Right lobe of liver (tissue), 6 donors: ENCODE data around the gene TEN1. TPM values are rescaled to one million over a fixed set of nuclear protein-coding genes. Genes with fewer than 3 reads are reported as not detected.
"Not testable (repeated sequence)": the region's sequence is repeated elsewhere in the genome, so short reads cannot be mapped to it uniquely, and the experiment has no call there.

ENCODE experiments used
- ATAC-seq, 4 donors: fragments of 200-7000 bp; cut with Tn5 transposase; one replicate each; pipeline ENCODE4 v1.9.1; 2020; ENCODE audit warnings: mild to moderate bottlenecking in 4 of 4, moderate library complexity in 4 of 4
- DNase-seq, 3 donors: peaks; one replicate each; pipeline ENCODE4 v3.0.0-alpha.2; 2020
- H3K27ac ChIP-seq, 3 donors: fragments of 200-600 bp; one replicate each; pipeline ENCODE4 v1.8.0; 2022
- H3K27me3 ChIP-seq, 2 donors: fragments of 200-600 bp; one replicate each; pipeline ENCODE4 v1.8.0; 2022
- H3K36me3 ChIP-seq, 4 donors: fragments of 200-600 bp; sonication (generic) in 1 of 4; one replicate each; pipeline versions ENCODE4 v1.5.1 to v1.8.0; 2017 to 2022; ENCODE audit warnings: control low read depth in 1 of 4
- H3K4me1 ChIP-seq, 4 donors: fragments of 200-600 bp; sonication (generic) in 1 of 4; one replicate each; pipeline versions ENCODE4 v1.5.1 to v1.8.0; 2017 to 2022; ENCODE audit warnings: control low read depth in 1 of 4
- H3K4me3 ChIP-seq, 3 donors: fragments of 200-600 bp; one replicate each; pipeline ENCODE4 v1.8.0; 2022
- H3K9me3 ChIP-seq, 4 donors: fragments of 200-600 bp; sonication (generic) in 1 of 4; one replicate each; pipeline versions ENCODE4 v1.5.1 to v1.8.0; 2017 to 2022; ENCODE audit warnings: control low read depth in 1 of 4
- POLR2A ChIP-seq: fragments of 450-650 bp; IDR thresholded peaks from one replicate; pipeline ENCODE4 v1.6.1; 2017; ENCODE audit warnings: antibody characterized with exemption, mild to moderate bottlenecking
- WGBS: methylation state at CpG from one replicate; pipeline ENCODE4 v1.1.6; 2018; ENCODE audit warnings: low coverage, low lambda C conversion rate; ENCODE audit not compliant: insufficient coverage; ENCODE audit errors: missing lambda C conversion rate; 5-methylcytosine and 5-hydroxymethylcytosine counted together
- intact Hi-C, 2 donors: fragments of 100-400 bp; cut with DNase I; formaldehyde crosslinking; loops; one replicate each; pipeline versions ENCODE4 v1.11.2 to v1.14.1; 2022
- total RNA-seq, 6 experiments: library from RNA; depleted of rRNA in 2 of 6; stranded (reverse); fragments of >200 nt in 2 of 6; fragmentation: NEBNext Ultra II Directional in 3 of 6; extraction: Animal tissue kit (Norgen Biotek cat#: 25700) in 3 of 6; gene quantifications; one replicate each; pipeline versions ENCODE4 v1.1.0 to v1.2.4, GENCODE V29; 2016 to 2023
- TF ChIP-seq, protein P1 (sequence below), 4 donors: fragments of 200-600 bp in 3 of 4; fragments of 450-650 bp in 1 of 4; IDR thresholded peaks; one replicate each; pipeline versions ENCODE4 v1.5.1 to v1.8.0; 2016 to 2022; ENCODE audit warnings: antibody characterized with exemption in 4 of 4, mild to moderate bottlenecking in 2 of 4
- donor health status: DM: no; HTN: yes; CAD: no.
- donor health status: DM: no; HTN: no; CAD: no.
- donor health status: DM: no; HTN: no; CAD: no.
- donor health status: DM: no; HTN: yes; CAD: no.
- donor health status: DM: no; HTN: yes; CAD: no.

TEN1 gene
- total RNA-seq, 6 experiments from 2014 or later: 6.9 to 25.2 (median 14.1) TPM

DNA sequence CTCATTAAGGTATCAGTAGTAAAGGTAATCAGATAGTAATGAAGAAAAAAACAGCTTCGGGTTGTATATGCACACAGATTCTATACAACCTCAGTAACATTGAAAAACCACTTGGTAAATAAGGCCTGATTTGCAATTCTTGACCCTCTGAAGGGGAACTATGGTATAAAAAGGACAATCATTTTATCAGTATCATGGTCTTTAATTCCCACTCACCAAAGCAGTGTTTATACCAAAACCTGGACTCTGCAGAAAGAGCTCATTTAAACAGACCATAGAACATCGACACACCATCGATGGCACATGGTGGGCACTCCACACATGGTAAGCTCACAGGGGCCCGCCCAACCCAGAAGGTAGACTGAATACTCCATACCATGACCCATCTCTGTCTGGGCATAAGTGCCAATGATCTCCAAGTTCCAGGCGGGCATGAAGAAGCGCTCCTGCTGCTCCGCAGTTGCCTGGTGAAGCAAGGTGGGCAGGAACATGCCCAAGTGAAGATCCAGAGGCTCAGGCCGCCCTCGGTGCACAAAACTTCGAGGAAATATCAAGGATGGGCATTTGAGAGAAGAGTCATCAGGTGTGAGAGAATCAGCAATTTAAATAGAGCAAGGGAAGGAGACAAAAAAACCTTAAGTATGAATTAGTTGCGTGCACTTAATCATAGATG lies 19.1 kb upstream of the TEN1 start:
- peak in 3 of 4 donors; percentile 14 to 32 (median 22) for ATAC-seq
- H3K36me3 ChIP-seq: peaks cover 12 to 46% (median 20%) of the 10 kb centered on the region in 4 donors
- 85% methylated on average over 9 of the region's 11 CpGs for WGBS
- TF ChIP-seq POLR2A: no peak
- TF ChIP-seq, protein P1, sequence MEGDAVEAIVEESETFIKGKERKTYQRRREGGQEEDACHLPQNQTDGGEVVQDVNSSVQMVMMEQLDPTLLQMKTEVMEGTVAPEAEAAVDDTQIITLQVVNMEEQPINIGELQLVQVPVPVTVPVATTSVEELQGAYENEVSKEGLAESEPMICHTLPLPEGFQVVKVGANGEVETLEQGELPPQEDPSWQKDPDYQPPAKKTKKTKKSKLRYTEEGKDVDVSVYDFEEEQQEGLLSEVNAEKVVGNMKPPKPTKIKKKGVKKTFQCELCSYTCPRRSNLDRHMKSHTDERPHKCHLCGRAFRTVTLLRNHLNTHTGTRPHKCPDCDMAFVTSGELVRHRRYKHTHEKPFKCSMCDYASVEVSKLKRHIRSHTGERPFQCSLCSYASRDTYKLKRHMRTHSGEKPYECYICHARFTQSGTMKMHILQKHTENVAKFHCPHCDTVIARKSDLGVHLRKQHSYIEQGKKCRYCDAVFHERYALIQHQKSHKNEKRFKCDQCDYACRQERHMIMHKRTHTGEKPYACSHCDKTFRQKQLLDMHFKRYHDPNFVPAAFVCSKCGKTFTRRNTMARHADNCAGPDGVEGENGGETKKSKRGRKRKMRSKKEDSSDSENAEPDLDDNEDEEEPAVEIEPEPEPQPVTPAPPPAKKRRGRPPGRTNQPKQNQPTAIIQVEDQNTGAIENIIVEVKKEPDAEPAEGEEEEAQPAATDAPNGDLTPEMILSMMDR (IDR thresholded peaks at IDR 0.05): no peak
- H3K4me1 ChIP-seq: peaks cover 0 to 27% (median 13%) of the 10 kb centered on the region in 4 donors
- intact Hi-C loops: no loop called here
- H3K27ac ChIP-seq: peak overlapping the region in 2 of 3 donors; percentile 23 to 48
- no peak overlapping the region for H3K4me3 ChIP-seq
- no peaks in the 10 kb centered on the region for H3K27me3 ChIP-seq
- H3K9me3 ChIP-seq: no peaks in the 10 kb centered on the region
- no peak for DNase-seq

DNA sequence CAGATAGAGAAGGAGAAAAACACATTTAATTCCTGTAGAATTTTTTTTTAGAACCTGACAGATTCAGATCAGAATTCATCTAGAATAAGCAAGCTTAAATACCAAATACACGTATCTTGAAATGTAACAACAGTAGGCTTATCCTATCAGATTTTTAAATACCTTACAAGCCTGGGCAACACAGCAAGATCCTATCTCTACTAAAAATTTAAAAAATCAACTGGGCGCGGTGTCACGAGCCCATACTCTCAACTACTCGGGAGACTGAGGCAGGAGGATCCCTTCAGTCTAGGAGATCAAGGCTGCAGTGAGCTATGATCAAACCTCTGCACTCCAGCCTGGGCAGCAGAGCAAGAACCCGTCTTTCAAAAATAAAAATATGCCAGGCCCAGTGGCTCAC lies 13.6 kb upstream of the TEN1 start:
- 91% methylated on average over 6 of the region's 6 CpGs for WGBS
- no peak for ATAC-seq
- H3K27ac ChIP-seq: no peak overlapping the region
- H3K27me3 ChIP-seq: no peaks in the 10 kb centered on the region
- peaks cover 0 to 39% (median 8%) of the 10 kb centered on the region in 4 donors for H3K36me3 ChIP-seq
- no peak for DNase-seq
- intact Hi-C loops: no loop called here
- no peaks in the 10 kb centered on the region for H3K9me3 ChIP-seq
- no peak overlapping the region for H3K4me3 ChIP-seq
- TF ChIP-seq, protein P1 (IDR thresholded peaks at IDR 0.05): no peak
- no peak for TF ChIP-seq POLR2A
- peaks cover 0 to 9% (median 3%) of the 10 kb centered on the region in 4 donors for H3K4me1 ChIP-seq

DNA sequence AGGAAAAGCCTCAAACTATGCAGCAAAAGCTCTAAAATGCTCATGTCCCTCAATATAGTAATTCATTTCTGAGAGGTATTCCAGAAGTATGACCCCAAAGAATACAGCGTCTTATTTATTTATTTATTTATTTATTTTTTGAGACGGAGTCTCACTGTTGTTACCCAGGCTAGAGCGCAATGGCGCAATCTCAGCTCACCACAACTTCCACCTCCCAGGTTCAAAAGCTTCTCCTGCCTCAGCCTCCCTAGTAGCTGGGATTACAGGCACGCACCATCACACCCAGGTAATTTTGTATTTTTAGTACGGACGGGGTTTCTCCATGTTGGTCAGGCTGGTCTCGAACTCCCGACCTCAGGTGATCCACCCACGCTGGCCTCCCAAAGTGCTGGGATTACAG lies 10.0 kb upstream of the TEN1 start:
- Histone ChIP-seq H3K36me3 (peaks cover 0 to 40% (median 17%) of the 10 kb centered on the region in 4 donors), H3K4me1 (peaks cover 0 to 24% (median 7%) of the 10 kb centered on the region in 4 donors)
- WGBS: 67% methylated on average over 7 of the region's 10 CpGs
- H3K27me3 ChIP-seq, H3K9me3 ChIP-seq, DNase-seq, ATAC-seq, intact Hi-C loops, H3K4me3 ChIP-seq, H3K27ac ChIP-seq: not testable (repeated sequence)

DNA sequence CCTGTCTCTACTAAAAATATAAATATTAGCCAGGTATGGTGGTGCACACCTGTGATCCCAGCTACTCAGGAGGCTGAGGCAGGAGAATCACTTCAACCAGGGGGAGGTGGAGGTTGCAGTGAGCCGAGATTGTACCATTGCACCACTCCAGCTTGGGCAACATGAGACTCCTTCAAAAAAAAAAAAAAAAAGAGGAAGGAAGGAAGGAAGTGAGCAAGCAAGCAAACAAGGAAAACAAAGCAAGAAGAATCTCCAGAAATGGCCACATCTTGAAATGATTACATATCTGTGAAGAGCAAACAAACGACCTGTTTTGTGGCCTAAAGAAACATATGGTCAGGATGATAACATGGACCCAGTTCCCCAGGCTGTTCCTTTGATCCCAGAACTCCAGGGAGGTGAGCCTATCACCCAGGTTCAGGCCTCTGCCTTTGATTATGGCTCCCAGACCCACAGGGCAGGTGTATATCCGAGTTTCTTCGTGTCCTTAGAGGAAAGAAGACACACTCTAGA lies 9.0 kb upstream of the TEN1 start:
- peak; percentile 25 to 74 (median 33) for ATAC-seq
- TF ChIP-seq POLR2A: no peak
- Histone ChIP-seq H3K36me3 (peaks cover 0 to 35% (median 16%) of the 10 kb centered on the region in 4 donors), H3K4me3 (no peak overlapping the region), H3K4me1 (peaks cover 0 to 30% (median 11%) of the 10 kb centered on the region in 4 donors), H3K27ac (peak overlapping the region in 2 of 3 donors; percentile 20 to 40), H3K9me3 (no peaks in the 10 kb centered on the region), H3K27me3 (no peaks in the 10 kb centered on the region)
- 60% methylated on average over 4 of the region's 4 CpGs for WGBS
- no peak for DNase-seq
- intact Hi-C loops: no loop called here

DNA sequence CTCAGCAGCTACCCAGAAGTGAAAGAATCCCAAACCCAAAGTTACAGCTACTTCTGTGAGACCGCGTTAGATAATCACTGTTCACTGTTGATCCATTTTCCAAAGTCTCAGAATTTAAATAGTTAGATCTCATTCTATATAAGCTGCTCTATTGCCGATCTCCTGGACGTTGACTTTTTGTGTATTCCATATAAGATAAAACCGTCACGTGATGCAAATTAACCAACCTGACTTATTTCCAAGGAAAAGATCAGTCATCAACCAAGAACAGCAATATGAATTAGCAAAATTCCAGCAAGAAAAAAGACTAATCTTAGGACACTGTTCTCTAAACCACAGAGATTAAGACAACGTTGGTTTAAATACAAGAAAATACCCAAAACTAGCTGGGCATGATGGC lies 8.4 kb upstream of the TEN1 start:
- peak overlapping the region in 2 of 3 donors; percentile 20 to 40 for H3K27ac ChIP-seq
- intact Hi-C loops: no loop called here
- no peak for TF ChIP-seq POLR2A
- TF ChIP-seq, protein P1 (IDR thresholded peaks at IDR 0.05): no peak
- WGBS: 79% methylated on average over 7 of the region's 7 CpGs
- no peaks in the 10 kb centered on the region for H3K27me3 ChIP-seq
- ATAC-seq (no peak), DNase-seq (no peak)
- peaks cover 0 to 36% (median 12%) of the 10 kb centered on the region in 4 donors for H3K4me1 ChIP-seq
- no peak overlapping the region for H3K4me3 ChIP-seq
- peaks cover 0 to 35% (median 16%) of the 10 kb centered on the region in 4 donors for H3K36me3 ChIP-seq
- H3K9me3 ChIP-seq: no peaks in the 10 kb centered on the region

DNA sequence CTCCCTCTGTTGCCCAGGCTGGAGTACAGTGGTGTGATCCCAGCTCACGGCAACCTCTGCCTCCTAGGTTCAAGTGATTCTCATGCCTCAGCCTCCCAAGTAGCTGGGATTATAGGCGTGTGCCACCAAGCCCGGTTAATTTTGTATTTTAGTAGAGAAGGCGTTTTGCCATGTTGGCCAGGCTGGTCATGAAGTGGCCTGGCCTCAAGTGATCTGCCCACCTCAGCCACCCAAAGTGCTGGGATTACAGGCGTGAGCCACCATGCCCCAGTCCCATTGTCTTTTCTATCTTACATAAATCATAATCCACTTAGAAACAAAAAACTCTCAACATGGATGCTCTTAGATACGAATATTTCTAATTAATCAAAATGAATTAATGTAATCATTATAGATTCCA lies 3.9 kb upstream of the TEN1 start:
- ATAC-seq, DNase-seq, H3K27me3 ChIP-seq, intact Hi-C loops, H3K9me3 ChIP-seq: not testable (repeated sequence)
- Histone ChIP-seq H3K36me3 (peaks cover 0 to 26% (median 9%) of the 10 kb centered on the region in 4 donors), H3K27ac (peak overlapping the region; percentile 83 to 96 (median 95)), H3K4me1 (peaks cover 0 to 46% (median 12%) of the 10 kb centered on the region in 4 donors), H3K4me3 (peak overlapping the region in 2 of 3 donors; percentile 86 to 98)
- 24% methylated on average over 4 of the region's 6 CpGs for WGBS
